ENCODE measurements around the gene DHRS2.
"Not testable (repeated sequence)": the region's sequence is repeated elsewhere in the genome, so short reads cannot be mapped to it uniquely, and the experiment has no call there.

DHRS2 gene

GRCh38 chr14:23637312-23637654 is 1.1 kb downstream of the DHRS2 start:
- not testable (repeated sequence) for H3K9me3 Mint-ChIP-seq, H3K4me3 Mint-ChIP-seq, H3K27ac Mint-ChIP-seq, H3K4me1 Mint-ChIP-seq, ATAC-seq, H3K27me3 Mint-ChIP-seq, DNase-seq

GRCh38 chr14:23637655-23638413 is 1.7 kb downstream of the DHRS2 start:
- not testable (repeated sequence) for H3K4me3 Mint-ChIP-seq, ATAC-seq, H3K27ac Mint-ChIP-seq, H3K4me1 Mint-ChIP-seq, H3K9me3 Mint-ChIP-seq, H3K27me3 Mint-ChIP-seq, DNase-seq

- H3K27ac Mint-ChIP-seq = no peak overlapping the region
- ATAC-seq (peak; percentile 37), DNase-seq (no peak)
- no peaks in the 10 kb centered on the region for H3K9me3 Mint-ChIP-seq
- no peaks in the 10 kb centered on the region for H3K27me3 Mint-ChIP-seq
- no peaks in the 10 kb centered on the region for H3K4me1 Mint-ChIP-seq
- no peak overlapping the region for H3K4me3 Mint-ChIP-seq
Observed at GRCh38 chr14:23638414-23639047, 2.4 kb downstream of the DHRS2 start.

- DNase-seq (no peak), ATAC-seq (no peak)
- Mint-ChIP-seq H3K27me3 (no peaks in the 10 kb centered on the region), H3K27ac (no peak overlapping the region), H3K9me3 (no peaks in the 10 kb centered on the region), H3K4me1 (no peaks in the 10 kb centered on the region), H3K4me3 (no peak overlapping the region)
Observed at GRCh38 chr14:23639048-23639890, 3.1 kb downstream of the DHRS2 start.

- no peak for ATAC-seq
- H3K27me3 Mint-ChIP-seq = no peaks in the 10 kb centered on the region
Observed at GRCh38 chr14:23639891-23640523, 3.8 kb downstream of the DHRS2 start.

GRCh38 chr14:23640524-23641141 is 4.5 kb downstream of the DHRS2 start:
- Mint-ChIP-seq H3K27ac (no peak overlapping the region), H3K9me3 (no peaks in the 10 kb centered on the region), H3K4me3 (no peak overlapping the region), H3K4me1 (peaks cover 5% of the 10 kb centered on the region), H3K27me3 (no peaks in the 10 kb centered on the region)
- ATAC-seq (no peak), DNase-seq (no peak)

More at GRCh38 chr14:23639891-23640523, 3.8 kb downstream of the DHRS2 start:
- no peak for DNase-seq
- H3K27ac Mint-ChIP-seq = no peak overlapping the region
- no peak overlapping the region for H3K4me3 Mint-ChIP-seq
- H3K9me3 Mint-ChIP-seq = no peaks in the 10 kb centered on the region
- no peaks in the 10 kb centered on the region for H3K4me1 Mint-ChIP-seq

GRCh38 chr14:23641180-23641914 is 5.2 kb downstream of the DHRS2 start:
- Mint-ChIP-seq H3K9me3 (no peaks in the 10 kb centered on the region), H3K4me1 (peaks cover 6% of the 10 kb centered on the region), H3K27ac (no peak overlapping the region), H3K27me3 (no peaks in the 10 kb centered on the region), H3K4me3 (no peak overlapping the region)
- DNase-seq = no peak
- no peak for ATAC-seq

- no peak for DNase-seq
- Mint-ChIP-seq H3K27me3 (no peaks in the 10 kb centered on the region), H3K27ac (no peak overlapping the region), H3K4me1 (peaks cover 6% of the 10 kb centered on the region), H3K9me3 (no peaks in the 10 kb centered on the region), H3K4me3 (no peak overlapping the region)
- no peak for ATAC-seq
Observed at GRCh38 chr14:23641915-23642588, 5.9 kb downstream of the DHRS2 start.

GRCh38 chr14:23643533-23644194 is 7.5 kb downstream of the DHRS2 start:
- Mint-ChIP-seq H3K9me3 (no peaks in the 10 kb centered on the region), H3K27ac (peak overlapping the region in 1 of 2 donors; percentile 65), H3K4me3 (no peak overlapping the region), H3K27me3 (no peaks in the 10 kb centered on the region), H3K4me1 (peaks cover 6% of the 10 kb centered on the region)
- DNase-seq (no peak), ATAC-seq (no peak)

- Mint-ChIP-seq H3K4me1 (peaks cover 6% of the 10 kb centered on the region), H3K27ac (peak overlapping the region in 1 of 2 donors; percentile 65), H3K27me3 (no peaks in the 10 kb centered on the region), H3K9me3 (no peaks in the 10 kb centered on the region), H3K4me3 (no peak overlapping the region)
- no peak for ATAC-seq
- DNase-seq = no peak
Observed at GRCh38 chr14:23644195-23644918, 8.2 kb downstream of the DHRS2 start.

- Mint-ChIP-seq H3K27me3 (no peaks in the 10 kb centered on the region), H3K4me1 (peaks cover 6% of the 10 kb centered on the region), H3K27ac (no peak overlapping the region), H3K4me3 (no peak overlapping the region), H3K9me3 (no peaks in the 10 kb centered on the region)
- DNase-seq (no peak), ATAC-seq (no peak)
Observed at GRCh38 chr14:23644919-23645336, 8.8 kb downstream of the DHRS2 start.

- DNase-seq = no peak
- Mint-ChIP-seq H3K4me3 (no peak overlapping the region), H3K4me1 (peaks cover 6% of the 10 kb centered on the region), H3K27ac (no peak overlapping the region), H3K27me3 (no peaks in the 10 kb centered on the region), H3K9me3 (no peaks in the 10 kb centered on the region)
- ATAC-seq = no peak
Observed at GRCh38 chr14:23645504-23645811, 9.3 kb downstream of the DHRS2 start.

GRCh38 chr14:23645812-23646647 is 9.9 kb downstream of the DHRS2 start:
- DNase-seq (no peak), ATAC-seq (no peak)
- Mint-ChIP-seq H3K27ac (no peak overlapping the region), H3K4me1 (peaks cover 6% of the 10 kb centered on the region), H3K4me3 (no peak overlapping the region), H3K9me3 (no peaks in the 10 kb centered on the region), H3K27me3 (no peaks in the 10 kb centered on the region)
